ENCODE results near the gene STAC3. TPM values are rescaled to one million over a fixed set of nuclear protein-coding genes. Genes with fewer than 3 reads are reported as not detected.

The STAC3 gene
- total and polyA plus RNA-seq, 11 donors: 0.47 to 5.7 (median 0.80) TPM; not detected in 1

DNA sequence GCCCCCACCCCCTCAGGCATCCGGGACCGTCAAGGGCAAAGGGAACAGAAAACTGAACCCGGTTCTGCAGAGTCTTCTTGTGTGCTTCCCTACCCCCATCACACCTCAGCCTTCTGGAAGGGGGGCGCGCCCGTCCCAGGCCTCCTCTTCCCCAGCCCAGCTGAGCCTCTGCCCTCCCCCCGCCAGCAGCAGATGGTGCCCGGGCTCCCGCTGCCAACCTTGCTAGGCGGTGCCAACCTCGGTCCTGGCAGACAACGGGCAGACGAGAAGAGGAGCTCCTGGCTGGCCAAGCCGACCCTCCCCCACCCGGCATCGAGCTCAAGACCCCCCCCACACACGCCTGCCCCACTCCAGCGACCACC, 8.7 kb downstream of the STAC3 start:
- no peak overlapping the region for H3K27ac ChIP-seq
- no peaks in the 10 kb centered on the region for H3K9me3 ChIP-seq
- H3K4me1 ChIP-seq: peaks cover 5 to 67% (median 50%) of the 10 kb centered on the region in 12 donors
- intact Hi-C loops (cut with DNase I): no loop called here
- TF ChIP-seq, protein P1, sequence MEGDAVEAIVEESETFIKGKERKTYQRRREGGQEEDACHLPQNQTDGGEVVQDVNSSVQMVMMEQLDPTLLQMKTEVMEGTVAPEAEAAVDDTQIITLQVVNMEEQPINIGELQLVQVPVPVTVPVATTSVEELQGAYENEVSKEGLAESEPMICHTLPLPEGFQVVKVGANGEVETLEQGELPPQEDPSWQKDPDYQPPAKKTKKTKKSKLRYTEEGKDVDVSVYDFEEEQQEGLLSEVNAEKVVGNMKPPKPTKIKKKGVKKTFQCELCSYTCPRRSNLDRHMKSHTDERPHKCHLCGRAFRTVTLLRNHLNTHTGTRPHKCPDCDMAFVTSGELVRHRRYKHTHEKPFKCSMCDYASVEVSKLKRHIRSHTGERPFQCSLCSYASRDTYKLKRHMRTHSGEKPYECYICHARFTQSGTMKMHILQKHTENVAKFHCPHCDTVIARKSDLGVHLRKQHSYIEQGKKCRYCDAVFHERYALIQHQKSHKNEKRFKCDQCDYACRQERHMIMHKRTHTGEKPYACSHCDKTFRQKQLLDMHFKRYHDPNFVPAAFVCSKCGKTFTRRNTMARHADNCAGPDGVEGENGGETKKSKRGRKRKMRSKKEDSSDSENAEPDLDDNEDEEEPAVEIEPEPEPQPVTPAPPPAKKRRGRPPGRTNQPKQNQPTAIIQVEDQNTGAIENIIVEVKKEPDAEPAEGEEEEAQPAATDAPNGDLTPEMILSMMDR (IDR thresholded peaks at IDR 0.05): no peak
- TF ChIP-seq POLR2A (IDR thresholded peaks at IDR 0.05): no peak
- WGBS, 4 donors: 4 to 8% (median 4%) methylated on average over 15 to 18 of the region's 18 CpGs
- no peaks in the 10 kb centered on the region for H3K36me3 ChIP-seq
- ATAC-seq (peak in 2 of 4 donors; percentile 1 to 20), DNase-seq (peak; percentile 55 to 79 (median 70))
- H3K4me3 ChIP-seq: peak overlapping the region in 11 of 12 donors; percentile 19 to 57 (median 45)
- peaks cover 4 to 61% (median 36%) of the 10 kb centered on the region in 9 donors for H3K27me3 ChIP-seq

DNA sequence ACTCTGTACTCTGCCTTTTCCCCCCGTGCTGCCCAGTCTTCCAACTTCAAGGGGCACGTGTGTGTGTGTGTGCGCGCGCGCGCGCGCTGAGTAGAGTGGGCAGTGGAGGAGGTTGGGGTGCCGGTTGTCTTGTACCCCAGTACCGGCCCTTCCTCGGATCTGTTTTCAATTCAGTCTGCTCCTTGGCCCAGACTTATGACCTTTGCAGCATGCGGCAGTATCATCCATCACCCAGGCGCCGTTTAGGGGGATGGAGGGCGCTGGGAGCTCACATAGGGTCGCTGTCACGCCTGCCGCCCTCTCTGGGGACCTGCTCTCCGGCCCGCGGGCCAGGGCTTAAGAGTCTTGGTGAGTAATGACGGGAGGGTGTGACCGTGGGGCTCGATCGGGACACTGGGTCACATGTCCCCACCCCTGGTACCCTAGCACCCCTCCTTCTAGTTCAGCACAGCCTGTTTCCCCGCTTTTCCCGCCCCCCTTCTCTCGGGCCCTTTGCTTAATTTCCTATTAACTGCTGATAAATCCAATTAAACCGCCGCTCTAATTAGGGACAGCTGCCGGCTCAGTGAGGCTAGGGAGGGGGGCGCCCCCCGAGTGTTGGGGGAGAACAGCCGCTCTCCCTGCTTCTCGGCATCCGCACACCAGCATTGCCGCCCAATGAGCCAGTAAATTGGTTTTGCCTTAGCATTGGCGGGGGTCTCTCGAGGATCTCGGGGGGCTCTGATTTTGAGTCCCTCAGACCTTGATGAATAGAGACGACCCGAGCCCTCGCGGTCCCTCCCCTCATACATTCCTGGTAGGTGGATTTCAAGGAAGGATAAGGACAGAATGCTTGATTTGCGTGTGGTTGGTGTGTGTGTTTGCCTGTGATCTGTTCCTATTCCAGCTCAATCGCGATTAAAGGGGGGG, 9.3 kb downstream of the STAC3 start:
- intact Hi-C loops (cut with DNase I): no loop called here
- H3K36me3 ChIP-seq: no peaks in the 10 kb centered on the region
- DNase-seq (no peak), ATAC-seq (no peak)
- peak overlapping the region in 1 of 12 donors; percentile 40 for H3K4me3 ChIP-seq
- H3K27ac ChIP-seq: no peak overlapping the region
- H3K27me3 ChIP-seq: peaks cover 4 to 68% (median 36%) of the 10 kb centered on the region in 9 donors
- 18 to 44% (median 36%) methylated on average over 48 of the region's 48 CpGs for WGBS, 4 donors
- H3K4me1 ChIP-seq: peaks cover 5 to 73% (median 50%) of the 10 kb centered on the region in 12 donors
- TF ChIP-seq, protein P1 (IDR thresholded peaks at IDR 0.05): no peak
- TF ChIP-seq POLR2A (IDR thresholded peaks at IDR 0.05): no peak
- H3K9me3 ChIP-seq: no peaks in the 10 kb centered on the region

DNA sequence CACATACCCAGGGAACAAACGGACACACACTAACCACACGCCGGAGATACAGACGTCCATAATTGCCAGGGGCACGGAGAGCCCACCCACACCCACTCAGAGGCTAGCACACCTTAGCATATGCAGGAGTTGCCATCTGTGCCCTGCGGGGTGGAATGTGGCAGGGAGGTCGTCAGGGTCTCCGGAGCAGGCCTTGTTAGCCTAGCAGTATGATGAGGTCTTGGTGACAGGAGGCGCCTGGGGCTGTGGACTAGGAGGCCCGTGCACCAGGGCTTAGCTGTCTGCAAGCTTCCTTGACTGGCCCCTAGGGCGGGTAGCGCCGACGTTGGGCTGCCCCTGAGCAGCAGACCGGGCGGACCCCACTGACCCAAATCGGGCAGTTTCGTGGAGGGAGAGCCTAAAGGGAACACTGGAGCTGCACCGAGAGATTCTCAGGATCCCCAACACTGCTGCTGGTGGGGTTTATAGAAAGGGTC, 10.0 kb downstream of the STAC3 start:
- no peaks in the 10 kb centered on the region for H3K9me3 ChIP-seq
- 27 to 50% (median 28%) methylated on average over 18 to 19 of the region's 19 CpGs; no CpG with 5 or more reads in 1 of the 4 donors for WGBS, 4 donors
- intact Hi-C loops (cut with DNase I): no loop called here
- TF ChIP-seq, protein P1 (IDR thresholded peaks at IDR 0.05): no peak
- no peak for TF ChIP-seq POLR2A (IDR thresholded peaks at IDR 0.05)
- peak overlapping the region in 9 of 12 donors; percentile 44 to 66 (median 57) for H3K4me3 ChIP-seq
- ATAC-seq (no peak), DNase-seq (peak in 1 of 5 donors; percentile 61)
- peaks cover 4 to 74% (median 36%) of the 10 kb centered on the region in 9 donors for H3K27me3 ChIP-seq
- no peak overlapping the region for H3K27ac ChIP-seq
- H3K4me1 ChIP-seq: peaks cover 5 to 80% (median 50%) of the 10 kb centered on the region in 12 donors
- H3K36me3 ChIP-seq: no peaks in the 10 kb centered on the region

All from heart left ventricle (tissue), 16 donors.